GM15510 (cell line): ENCODE data around the gene CSKMT.

Experiments
- POLR2A ChIP-seq: IDR thresholded peaks from 3 replicates; pipeline ENCODE4 v1.6.1; 2011; ENCODE audit warnings: borderline replicate concordance; ENCODE audit not compliant: insufficient read length; ENCODE audit errors: extremely low read depth

The CSKMT gene

DNA sequence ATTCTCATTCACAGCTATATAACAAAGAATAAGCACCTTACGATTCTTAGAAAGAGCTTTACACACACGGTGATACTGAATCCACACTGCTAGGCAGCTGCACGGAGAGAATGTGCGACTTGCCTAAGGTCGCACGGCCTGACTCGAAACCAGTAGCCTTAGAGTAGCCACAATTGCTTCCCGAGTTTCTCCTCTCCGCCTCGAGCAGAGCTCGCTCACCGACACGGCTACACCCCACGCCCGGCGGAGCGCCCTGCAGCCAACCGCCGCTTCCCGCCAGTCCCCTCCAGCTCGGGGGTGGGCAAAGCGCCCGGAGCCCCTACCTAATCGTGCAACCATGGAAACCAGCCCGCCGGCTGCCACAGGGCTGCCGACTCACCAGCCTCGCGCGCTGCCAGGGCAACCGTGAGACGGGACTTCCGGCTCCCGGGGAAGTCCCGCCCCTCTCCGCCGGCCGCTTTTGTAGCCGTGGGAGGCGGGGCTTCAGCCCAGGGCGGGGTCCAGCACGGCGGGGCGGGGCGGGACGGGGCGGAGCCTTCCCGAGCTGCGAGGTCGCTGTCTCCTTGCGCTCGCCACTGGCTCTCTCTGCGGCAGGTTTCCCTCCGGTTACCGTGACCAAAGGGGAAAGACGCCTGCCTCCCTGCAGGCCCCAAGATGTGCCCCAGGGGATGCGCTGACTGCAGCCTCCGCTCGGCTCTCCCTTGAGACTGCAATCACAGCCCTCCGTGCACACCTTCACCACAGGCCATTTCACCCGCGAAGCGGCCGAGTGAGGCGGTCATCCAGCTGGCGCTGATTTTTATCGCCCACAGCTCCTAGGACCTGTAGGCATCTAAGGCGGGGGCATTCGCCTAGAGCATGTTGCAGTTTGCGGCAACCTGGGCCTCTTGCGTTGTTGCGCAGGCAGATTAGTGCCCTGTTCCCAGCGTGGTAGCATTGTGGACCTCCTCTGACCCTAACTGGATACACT, 41.1 kb downstream of the CSKMT start:
- TF ChIP-seq POLR2A = peak; percentile 60

- no peak for TF ChIP-seq POLR2A
Measured at GRCh38 chr11:62706850-62707247, 41.7 kb downstream of the CSKMT start.

GRCh38 chr11:62707277-62707861, 42.3 kb downstream of the CSKMT start, which contains the start of the genes BSCL2 and GNG3:
Gene BSCL2, minus strand, starts transcription at chr11:62707424. Its CDS starts 229 bp downstream, at chr11:62707195.
Gene GNG3, plus strand, starts transcription at chr11:62707676. Its CDS starts 620 bp downstream, at chr11:62708296.
- no peak for TF ChIP-seq POLR2A

DNA sequence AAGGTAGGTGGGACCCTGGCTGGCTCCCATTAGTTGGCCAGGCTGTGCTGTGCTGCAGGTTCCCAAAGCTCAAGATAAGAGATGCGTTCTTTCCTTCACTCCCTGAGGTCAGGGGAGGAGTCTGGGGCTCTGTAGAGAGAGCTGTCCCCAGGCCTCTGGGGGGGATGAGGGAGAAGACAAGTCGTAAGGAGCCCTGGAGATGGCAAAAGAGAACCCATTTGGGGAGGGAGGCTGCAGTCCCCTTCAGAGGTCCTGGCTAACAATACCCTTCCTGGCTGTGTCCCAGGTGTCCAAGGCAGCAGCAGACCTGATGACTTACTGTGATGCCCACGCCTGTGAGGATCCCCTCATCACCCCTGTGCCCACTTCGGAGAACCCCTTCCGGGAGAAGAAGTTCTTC, 43.3 kb downstream of the CSKMT start:
- no peak for TF ChIP-seq POLR2A

DNA sequence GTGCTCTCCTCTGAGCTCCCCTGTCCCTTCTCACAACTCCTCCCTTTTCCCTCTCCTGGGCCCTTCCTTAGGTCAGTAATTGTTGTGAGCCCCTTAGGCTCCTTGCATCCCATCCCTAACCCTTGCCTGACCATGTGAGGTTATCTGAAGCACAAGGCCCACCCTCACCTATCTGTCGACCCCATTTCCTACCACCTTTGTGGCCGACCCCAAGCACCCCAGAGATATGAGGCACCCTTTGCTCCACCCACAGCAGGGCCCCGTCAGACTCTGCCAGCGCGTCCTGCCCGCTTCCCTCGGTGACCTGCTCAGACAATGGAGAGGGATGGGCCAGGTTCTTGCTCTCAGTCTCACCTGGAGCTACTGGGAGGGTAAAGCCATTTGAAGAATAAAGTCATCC, 43.7 kb downstream of the CSKMT start:
- no peak for TF ChIP-seq POLR2A

DNA sequence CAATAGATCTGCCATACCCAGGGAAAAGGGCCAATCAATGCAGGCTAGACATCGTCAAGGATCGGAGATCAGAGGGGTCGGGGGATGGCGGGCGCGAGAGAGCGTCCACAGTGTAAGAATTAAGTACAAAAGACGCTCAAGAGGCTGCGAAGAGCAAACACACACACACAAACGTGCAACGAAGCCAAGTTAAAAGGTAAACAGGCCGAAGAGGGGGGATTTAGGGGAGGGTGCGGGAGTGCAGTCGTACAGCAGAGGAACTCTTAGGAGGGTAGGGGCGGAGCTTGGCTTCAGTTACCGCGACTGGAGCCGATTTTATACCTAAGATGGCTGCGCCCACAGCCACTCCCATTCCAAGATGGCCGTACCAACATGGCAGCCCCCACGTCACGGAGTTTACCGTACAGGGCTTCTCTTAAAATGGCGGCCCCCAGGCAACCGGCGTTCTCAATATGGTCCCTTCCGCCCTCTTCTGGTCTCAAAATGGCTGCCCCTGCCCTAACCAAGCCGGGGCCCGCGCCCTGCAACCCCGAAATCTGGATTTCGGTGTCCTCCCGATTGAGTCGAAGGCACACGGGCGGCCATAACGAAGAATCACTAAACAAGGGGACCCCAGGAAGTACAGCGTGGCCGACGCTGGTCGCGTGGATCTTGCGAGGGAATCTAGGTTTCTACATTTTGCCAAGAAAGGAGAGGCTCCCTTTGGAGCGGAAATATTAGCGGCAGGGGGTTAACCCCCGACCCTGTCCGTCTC, 44.3 kb downstream of the CSKMT start:
- peak; percentile 67 for TF ChIP-seq POLR2A

DNA sequence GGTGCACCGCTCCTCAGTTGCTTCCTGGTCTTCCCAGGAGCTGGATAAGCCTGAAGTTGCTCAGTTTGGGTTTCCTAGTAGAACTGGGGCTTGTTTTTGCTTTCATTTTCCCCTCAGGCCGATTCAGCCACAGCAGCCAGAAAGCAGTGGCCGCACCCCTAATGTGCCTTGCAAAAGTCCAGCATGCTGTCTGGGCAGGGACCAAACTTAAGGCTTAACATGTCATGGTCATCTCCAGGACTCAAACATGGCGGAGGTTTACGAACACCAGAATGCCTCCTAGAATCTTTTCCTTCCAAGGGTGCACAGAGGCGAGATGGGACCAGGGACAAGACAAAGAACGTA, 44.9 kb downstream of the CSKMT start:
- TF ChIP-seq POLR2A = no peak

DNA sequence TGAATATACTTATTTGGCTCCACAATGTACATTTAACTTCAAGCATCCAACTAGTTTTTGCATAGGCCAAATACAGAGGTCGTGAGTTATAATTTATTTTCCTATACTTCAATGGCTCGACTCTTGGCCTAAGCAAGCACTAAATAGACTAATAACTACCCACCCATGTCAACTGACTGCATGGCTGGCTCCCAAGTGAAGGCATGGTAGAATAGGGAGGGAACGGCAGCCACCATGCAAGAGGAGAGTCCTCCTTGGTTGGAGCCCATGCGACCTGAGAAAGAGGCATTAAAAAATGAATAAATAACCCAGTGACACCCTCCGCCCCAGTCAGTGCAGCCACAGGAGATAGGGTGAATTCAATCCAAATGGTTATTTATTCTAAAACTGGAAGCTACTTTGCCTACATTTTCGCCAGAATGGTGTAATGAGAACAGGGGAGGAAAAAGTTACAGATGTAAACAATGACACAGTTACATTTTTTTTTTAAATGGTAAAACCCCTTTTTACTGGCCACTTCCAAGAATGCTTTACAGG, 47.2 kb downstream of the CSKMT start:
- TF ChIP-seq POLR2A = no peak

DNA sequence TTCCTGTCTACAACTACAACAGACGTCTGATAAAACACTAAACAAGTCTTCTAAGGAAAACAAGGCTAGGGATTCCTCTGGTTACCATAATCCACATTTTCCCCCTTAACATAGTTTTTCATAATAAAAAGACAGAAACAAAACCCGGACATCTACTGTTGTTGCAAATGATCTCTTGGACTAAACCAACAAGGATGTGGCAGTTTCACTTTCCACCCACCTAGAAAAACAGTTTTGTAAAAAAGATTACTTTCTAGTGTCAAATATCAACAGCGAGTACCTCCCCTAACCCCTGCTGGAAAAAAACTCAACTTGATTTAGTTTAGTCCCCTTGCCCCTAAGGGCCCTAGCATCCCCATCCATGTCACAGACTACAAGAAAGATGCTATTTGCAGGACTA, 47.7 kb downstream of the CSKMT start:
- TF ChIP-seq POLR2A = no peak

DNA sequence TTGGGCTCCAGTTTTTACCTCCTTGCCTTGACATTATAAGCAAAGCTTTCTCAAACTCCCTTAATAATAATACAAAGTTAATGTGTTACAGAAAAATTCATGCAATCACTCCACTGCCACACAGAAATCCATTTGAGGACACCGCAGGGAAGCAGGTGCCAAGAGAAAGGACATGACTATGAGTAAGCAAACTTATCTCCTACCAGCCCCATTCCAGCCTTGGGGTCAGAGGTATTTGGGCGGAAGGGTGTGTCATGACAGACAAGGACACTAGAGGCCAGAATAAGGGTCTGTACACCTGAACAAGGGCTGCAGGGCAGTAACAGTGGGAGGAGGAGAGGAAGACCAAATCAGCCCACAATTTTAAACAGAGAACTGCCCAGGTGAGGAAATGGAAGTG, 48.2 kb downstream of the CSKMT start:
- no peak for TF ChIP-seq POLR2A

- no peak for TF ChIP-seq POLR2A
Measured at GRCh38 chr11:62715150-62716130, 50.3 kb downstream of the CSKMT start.

DNA sequence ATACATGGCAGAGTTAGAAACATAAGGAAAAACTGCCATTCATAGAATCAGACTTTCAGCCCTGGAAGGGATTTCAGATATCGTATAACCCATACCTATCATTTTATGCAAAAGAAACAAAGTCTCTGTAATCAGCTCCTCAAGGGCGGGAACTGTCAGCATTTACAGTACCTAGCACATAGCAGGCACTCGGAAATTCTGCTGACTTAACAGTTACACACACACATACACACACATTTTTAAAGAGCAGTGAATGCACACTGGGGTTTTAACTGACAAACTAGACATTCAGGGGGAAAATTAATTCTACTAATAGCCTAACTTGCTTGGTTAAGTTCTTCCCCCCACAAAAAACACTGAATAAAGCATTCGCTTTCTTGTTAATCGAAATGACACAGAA, 51.1 kb downstream of the CSKMT start:
- TF ChIP-seq POLR2A = no peak

DNA sequence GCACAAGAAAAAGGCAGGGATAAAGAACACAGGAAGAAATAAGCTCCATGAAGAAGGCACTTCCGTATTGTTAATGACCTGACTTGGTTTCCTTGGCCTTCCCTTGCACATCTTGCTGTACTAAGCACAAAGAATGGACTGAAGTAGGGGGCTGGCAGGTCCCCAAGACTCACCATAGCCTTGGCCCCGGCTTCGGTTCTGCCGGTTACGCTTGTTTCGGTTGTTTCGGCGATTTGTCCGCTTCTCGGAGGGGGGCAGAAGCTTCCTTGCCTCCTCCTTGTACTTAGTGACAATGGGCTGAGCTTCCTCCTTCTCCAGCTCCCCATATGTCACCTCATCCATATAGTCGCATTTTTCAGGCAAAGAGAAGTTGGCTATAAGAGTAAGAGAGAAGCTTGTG, 51.7 kb downstream of the CSKMT start:
- no peak for TF ChIP-seq POLR2A
